Globus pallidus (tissue), 1 donor: ENCODE data around the gene MPZL3.

Experiments used
- DNase-seq: peaks from one replicate; pipeline ENCODE4 v3.0.0-alpha.2; 2015; ENCODE audit warnings: low spot score

MPZL3 gene

GRCh38 chr11:118264569-118265465 is 12.7 kb upstream of the MPZL3 start:
- no peak for DNase-seq

DNA sequence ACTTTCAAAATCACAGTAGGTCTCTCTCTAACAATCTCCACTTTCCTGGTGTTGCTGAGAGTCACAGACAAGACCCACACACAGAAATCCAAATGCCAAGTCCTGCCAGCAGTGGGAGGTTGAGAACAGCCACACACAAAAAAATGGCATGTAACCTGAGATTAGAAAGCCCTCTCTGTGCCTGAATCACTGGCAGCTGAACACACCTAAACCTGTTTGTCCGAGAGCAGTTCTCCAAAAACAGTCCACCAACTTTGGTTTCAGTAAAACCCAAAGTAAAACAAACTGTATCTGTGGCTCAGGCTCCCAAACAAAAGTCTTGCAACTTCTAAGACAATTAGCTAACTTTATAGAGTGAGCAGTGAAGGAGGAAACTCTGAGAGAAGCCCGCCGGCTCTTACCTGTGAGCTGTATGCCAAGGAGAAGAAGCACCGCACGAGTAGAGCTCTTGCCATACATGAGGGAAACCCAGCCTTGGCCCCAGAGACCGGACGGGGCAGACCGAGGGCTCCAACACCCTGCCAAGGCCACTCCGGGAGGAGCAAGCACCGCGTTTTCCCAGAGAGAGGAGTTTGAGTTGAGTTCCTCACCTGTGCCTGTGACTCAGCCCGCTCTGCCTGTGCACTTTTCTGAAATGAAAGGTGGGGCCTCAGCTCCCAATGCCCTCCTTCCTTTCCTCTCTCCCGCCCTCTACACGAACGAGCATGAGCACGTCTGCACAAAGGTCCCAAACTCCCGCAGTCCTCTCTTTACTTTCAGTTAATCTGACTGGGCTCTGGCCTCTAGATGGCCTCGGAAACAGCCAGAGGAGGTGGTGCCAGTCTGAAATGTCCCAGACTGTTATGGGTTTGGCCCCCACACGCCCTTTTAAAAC is 11.8 kb upstream of the MPZL3 start, which contains the start of gene MPZL2:
MPZL2 (minus strand) TSS at position 603 of the 874 bp plus-strand sequence; CDS start at position 459, 144 bp downstream.
- DNase-seq: no peak

DNA sequence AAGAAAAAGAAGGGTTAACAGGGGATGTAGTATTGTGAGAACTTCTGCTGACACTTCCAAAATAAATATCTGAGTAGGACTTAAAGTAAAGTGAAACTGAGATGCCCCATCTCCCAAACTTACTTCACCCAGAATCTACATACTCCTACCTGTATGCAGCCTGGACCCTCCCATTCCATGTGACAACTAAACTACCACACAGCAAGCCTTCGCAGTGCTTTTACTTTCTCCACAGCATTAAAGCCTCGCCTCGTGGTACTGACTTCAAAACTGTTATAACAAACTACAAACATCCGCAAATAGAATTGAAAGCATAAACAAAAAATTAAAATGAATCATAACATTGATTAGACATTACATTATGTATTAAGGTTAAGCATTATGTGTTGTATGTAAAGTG is 10.9 kb upstream of the MPZL3 start:
- no peak for DNase-seq

GRCh38 chr11:118260353-118260752 is 8.2 kb upstream of the MPZL3 start:
- DNase-seq: no peak

GRCh38 chr11:118259138-118259537 is 7.0 kb upstream of the MPZL3 start:
- DNase-seq: no peak

DNA sequence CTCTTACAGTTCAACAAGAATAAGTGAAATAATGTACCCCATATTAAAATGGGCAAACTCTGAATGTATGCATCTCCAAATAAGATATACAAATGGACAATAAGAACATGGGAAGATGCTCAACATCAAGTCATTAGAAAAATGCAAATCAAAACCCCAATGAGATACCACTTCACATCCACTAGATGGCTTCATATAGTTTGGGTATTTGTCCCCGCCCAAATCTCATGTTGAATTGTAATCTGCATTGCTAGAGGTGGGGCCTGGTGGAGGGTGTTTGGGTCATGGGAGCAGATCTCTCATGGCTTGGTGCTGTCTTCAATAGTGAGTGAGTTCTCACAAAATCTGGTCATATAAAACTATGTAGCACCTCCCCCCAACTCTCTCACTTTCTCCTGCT is 6.2 kb upstream of the MPZL3 start:
- DNase-seq: no peak

DNA sequence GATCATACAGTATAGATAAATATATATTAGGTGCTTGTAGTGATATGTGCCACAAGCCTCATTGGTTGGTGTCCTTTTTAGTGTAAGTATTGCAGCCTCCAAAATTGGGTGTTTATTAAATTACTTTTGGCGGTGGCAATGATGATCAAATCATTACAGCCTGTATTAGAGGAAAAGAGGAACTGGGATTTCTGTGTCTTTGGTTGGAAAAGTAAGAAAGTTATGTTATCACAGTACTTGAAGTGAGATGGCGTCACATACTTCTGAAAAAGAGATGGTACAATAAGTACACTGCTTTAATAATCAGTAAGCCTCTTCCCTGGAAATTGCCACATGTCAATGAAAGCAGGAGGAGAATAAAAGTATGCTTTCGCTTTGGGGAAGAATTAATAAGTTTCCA is 523 bp upstream of the MPZL3 start:
- DNase-seq: no peak

GRCh38 chr11:118247041-118247440 is 5.1 kb downstream of the MPZL3 start:
- no peak for DNase-seq

GRCh38 chr11:118245936-118246562 is 6.1 kb downstream of the MPZL3 start:
- DNase-seq: no peak

- no peak for DNase-seq
These were observed 8.0 kb downstream of the MPZL3 start for GRCh38 chr11:118243993-118244762.

GRCh38 chr11:118243161-118243560 is 9.0 kb downstream of the MPZL3 start:
- no peak for DNase-seq

GRCh38 chr11:118241764-118242098 is 10.4 kb downstream of the MPZL3 start:
- DNase-seq: no peak

GRCh38 chr11:118240999-118241763 is 11.0 kb downstream of the MPZL3 start:
- no peak for DNase-seq

- DNase-seq: no peak
These were observed 12.5 kb downstream of the MPZL3 start for GRCh38 chr11:118239509-118240205.

DNA sequence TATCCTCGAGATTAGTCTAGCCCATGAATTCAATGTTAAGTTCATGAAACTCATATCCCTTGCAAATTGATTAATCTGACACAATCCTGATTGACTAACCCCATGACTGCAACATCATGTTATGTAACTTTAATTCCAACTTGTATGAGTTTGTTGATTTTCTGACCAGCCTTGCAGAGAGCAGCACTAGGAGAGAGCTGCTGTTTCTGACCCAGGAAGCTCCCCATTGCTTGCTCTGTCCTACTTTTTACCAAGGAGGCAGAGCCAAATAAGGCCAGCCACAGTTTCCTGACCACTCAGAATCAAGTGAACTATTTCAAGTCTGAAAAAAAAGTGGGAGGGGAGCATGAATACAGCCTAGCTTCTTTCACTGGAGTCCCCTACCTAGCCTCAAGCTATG is 13.2 kb downstream of the MPZL3 start:
- no peak for DNase-seq

DNA sequence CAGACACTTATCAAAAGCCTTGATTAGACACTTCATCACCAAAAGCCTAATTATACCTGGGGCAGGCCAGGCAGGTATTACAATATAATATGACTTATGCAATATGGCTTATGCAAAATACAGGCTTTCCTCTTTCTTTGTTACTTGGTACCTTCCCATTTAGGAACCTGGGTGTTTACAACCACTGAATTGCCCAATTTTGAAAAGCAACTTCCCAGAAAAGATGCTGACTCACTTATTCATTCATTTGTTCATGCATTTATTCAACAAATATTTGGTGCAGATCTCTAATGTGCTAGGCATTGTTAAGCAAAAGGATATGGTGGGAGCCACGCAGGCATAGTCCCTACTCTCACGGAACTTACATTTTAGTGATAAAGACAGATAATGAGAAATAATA is 13.7 kb downstream of the MPZL3 start:
- no peak for DNase-seq

DNA sequence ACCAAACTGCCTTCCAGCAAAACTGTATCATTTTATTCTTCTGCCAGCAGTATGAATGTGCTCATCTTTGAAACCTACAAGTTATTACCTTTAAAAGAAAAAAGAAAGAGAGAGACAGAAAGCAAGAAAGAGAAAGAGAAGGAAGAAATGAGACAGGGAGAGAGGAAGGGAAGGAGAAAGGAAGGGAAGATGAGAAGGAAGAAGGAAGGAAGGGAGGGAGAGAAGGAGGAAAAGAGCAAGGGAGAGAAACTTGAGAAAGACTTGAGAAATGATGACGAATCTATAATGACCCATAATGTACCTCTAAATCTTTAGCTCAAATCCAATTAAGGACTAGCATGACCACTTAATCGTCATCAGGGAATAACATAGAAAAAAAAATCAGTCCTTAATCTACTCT is 16.0 kb downstream of the MPZL3 start:
- no peak for DNase-seq

- DNase-seq: no peak
These were observed 17.3 kb downstream of the MPZL3 start for GRCh38 chr11:118234833-118235232.

- no peak for DNase-seq
These were observed 18.3 kb downstream of the MPZL3 start for GRCh38 chr11:118233850-118234249.

DNA sequence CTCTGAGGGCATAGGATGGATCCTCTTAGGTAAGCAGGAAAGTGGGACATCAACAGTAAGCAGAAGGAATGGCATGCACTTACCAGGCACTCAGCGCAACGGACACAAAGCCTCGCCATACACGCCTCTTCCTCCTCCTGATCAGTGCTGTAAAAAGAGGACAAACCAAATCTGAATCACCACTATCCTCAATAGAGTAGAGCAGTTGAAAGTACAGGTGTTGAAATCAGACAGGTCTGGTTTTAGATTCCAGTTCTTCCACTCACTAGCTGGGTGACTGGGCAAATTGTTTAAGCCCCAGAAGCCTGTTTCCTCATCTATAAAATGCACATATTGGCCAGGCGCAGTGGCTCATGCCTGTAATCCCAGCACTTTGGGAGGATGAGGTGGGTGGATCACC is 18.8 kb downstream of the MPZL3 start:
- DNase-seq: no peak
